Middle frontal gyrus (tissue), 1 donor: ENCODE measurements around the gene BOK.
"Not testable (repeated sequence)": the region's sequence is repeated elsewhere in the genome, so short reads cannot be mapped to it uniquely, and the experiment has no call there.

ENCODE experiments used
- DNase-seq: peaks from one replicate; pipeline ENCODE4 v3.0.0-alpha.2; 2015; ENCODE audit warnings: low spot score; ENCODE audit errors: extremely low spot score

BOK gene

DNA sequence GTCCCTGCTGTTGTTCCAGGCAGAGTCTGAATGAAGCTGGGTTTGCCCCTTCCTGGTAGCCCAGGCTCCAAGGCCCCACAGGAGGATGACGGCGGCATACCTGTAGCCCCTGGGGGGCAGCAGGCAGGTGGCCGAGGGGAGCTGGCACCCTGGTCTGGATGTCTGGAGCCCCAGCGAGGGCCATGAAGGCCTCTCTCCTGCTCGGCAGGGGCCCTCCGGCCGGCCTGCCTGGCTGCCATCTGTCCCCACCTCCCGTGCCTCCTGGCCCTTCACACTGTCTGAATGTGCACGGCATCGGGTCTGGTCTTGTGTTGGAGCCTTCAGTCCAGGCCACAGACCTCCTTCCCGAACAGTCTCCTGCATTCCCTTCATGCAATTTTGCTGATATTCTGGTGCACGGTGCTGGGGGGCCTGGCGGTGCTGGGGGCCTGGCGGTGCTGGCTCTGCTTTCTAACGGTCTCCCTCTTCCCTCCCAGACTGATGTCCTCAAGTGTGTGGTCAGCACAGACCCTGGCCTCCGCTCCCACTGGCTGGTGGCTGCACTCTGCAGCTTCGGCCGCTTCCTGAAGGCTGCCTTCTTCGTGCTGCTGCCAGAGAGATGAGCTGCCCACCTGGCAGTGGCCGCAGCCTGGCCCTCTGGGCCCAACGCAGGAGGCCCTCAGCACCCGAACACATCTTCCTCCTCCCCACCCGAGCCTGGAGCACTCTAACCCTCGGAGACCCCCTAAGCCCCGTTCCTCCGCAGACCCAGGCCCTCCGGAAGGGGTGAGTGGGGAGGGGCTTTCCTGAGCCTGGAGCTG, 13.5 kb downstream of the BOK start:
- DNase-seq: no peak

DNA sequence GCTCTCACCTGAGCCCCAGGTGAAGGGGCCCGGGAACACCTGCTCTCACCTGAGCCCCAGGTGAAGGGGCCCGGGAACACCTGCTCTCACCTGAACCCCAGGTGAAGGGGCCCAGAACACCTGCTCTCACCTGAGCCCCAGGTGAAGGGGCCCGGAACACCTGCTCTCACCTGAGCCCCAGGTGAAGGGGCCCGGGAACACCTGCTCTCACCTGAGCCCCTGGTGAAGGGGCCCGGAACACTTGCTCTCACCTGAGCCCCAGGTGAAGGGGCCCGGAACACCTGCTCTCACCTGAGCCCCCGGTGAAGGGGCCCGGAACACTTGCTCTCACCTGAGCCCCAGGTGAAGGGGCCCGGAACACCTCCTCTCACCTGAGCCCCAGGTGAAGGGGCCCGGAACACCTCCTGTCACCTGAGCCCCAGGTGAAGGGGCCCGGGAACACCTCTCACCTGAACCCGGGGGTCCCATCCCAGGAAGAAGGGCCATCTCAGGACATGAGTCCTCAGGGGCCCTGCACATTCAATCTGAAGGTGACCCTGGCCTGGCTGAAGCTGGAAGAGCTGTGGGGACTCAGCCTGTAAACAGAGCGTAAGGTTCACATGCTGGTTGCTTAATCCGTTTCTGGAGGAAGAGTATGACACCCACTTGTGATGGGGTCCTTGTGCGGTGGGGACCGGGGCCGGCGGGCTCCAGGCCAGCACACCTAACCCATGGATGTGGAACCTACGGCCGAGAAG, 14.5 kb downstream of the BOK start:
- not testable (repeated sequence) for DNase-seq

DNA sequence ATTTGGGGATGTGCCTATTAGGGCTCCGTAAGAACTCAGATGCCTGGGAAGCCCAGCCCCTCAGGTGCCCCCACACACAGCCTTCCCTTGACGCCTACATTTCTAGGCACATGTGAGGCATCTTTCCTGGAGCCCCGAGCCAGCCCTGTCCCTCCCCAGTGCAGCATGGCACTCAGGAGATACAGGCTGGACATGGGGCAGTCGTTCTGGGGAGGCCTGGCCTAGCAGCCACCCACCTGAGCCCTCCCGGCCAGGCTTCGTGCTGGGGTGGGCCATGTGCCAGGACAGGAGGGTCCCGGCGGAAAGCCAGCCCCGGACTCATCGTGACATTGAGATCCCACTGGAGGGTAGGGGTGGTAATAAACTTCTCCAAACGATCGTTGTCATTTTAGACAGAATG, 15.2 kb downstream of the BOK start:
- DNase-seq: no peak

- DNase-seq: no peak
Measured at GRCh38 chr2:241574911-241575623, 16.5 kb downstream of the BOK start.

DNA sequence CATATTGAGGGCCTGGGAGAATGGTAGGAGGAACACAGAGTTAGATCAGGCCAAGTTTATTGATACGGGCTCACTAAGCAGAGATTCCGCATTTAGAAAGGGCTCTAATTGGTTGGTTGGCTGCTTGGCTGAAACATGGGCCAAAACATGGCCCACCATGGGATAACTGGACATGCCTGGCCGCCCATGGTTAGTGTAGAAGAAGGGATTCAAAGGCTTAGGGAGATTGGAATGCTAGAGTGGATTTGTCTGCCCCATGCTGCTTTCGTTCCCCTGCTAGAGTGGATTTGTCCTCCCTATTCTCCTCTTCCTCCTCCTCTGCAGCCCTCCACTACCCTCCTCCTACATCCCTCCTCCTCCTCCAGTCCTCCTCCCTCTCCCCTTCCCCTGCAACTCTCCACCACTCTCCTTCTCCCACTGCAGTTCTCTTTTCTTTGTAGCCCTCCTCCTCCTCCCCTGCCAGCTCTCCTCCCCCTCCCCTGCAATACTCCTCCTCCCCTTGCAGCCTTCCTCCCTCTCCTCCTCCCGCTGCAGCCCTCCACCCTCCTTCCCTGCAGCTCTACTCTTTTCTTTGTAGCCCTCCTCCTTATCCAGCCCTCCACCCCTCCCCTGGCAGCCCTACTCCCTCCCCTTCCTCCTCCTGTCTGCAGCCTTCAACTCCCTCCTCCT, 17.2 kb downstream of the BOK start:
- no peak for DNase-seq

DNA sequence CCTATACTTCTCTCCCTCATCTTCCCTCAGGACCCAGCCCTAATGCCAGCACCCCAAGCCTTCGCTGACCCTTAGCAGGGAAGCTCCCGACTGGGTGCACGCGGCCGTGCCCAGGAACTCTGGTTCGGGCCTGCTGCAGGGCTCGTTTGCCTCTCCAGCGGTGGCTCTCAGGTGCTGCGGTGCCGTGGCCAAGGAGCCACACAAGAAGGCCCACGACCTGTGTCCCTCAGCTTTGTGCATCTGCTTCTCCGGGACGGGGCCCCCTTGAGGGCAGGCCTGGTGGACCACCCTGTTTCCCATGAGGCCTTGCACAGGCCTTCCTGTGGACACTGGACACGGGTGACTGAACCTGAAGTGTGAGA, 17.7 kb downstream of the BOK start:
- DNase-seq: no peak

DNA sequence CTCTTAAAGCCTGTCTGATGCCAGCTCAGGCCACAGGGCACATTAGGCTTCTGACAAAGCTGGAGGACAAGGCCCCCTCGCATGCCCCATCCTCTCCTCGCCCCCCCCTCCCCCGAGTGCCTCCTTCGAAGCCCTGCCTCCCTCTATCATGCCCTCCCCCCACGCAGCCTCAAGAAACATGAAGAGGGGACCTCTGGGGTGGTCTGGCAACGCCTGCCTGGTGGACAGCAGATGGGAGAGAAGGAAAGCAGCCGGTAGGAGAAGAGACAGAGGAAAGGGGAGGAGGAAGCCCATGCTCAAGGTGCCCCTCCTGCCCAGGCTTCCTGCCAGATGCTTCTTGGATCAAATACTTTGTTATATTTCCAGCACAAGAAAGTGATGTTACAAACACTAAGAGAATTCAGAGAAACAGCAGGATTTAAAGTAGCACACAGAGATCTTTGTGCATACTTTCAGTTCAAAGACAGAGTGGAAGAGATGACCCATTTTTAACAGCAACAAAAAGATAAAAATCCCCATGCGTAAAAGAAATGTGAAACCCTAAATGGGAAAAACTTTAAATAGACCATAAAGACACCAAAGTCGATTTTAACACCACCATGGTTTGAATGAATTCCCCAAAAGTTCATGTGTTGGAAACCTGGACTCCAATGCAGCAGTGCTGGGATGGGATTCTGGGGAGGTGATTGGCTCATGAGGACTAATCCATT, 19.0 kb downstream of the BOK start:
- no peak for DNase-seq

- DNase-seq: no peak
Measured at GRCh38 chr2:241579281-241579680, 20.7 kb downstream of the BOK start.

GRCh38 chr2:241582328-241582727, 23.8 kb downstream of the BOK start:
- no peak for DNase-seq

DNA sequence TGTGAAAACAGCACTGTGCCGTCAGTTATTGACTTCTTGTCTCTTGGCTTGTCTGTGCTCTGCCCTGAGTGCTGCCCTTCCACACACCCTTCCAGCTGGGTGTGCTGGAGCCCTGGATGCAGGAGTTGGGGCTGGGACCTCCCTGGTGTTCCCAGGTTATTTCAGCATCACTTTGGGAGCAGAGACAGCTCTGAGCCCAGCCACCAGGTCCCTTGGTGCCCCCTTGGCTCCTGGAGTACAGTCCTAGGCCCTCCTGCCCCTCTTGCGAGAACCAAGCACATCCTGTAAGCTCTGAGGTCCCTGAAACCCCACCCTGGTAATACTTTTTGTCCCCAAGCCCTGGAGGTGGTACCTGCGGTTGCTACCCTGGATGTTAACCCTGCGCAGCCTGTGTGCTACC, 24.3 kb downstream of the BOK start:
- DNase-seq: no peak

DNA sequence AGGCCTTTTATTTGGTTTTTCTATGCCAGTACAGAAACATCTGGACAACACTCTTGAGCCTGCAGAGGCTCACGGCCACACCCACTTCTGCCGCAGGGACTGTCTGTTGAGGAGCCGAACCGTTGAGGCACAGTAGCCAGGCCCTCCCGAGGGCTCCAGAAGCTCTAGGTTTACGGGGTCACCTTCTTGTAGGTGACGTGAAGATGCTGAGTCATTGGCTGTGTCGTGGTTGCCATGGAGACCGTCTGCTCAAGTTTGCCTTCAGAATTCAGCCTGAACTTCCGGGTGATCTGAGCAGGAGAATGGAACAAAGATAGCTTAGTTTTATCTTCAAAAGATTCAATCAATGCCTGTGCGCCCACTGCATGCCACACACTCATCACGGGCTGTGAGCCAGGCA, 25.9 kb downstream of the BOK start:
- DNase-seq: no peak

- no peak for DNase-seq
Measured at GRCh38 chr2:241586564-241587264, 28.2 kb downstream of the BOK start.

DNA sequence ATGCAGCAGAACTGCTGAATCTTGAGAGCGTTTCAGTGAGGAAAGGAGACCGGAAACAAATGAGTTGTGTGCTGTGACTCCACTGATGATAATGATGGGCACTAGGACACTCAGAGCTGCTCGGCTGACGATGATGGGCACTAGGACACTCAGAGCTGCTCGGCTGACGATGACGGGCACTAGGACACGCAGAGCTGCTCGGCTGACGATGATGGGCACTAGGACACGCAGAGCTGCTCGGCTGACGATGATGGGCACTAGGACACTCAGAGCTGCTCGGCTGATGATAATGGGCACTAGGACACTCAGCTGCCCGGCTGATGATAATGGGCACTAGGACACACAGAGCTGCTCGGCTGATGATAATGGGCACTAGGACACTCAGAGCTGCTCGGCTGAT, 31.3 kb downstream of the BOK start:
- not testable (repeated sequence) for DNase-seq

GRCh38 chr2:241590496-241591455, 32.2 kb downstream of the BOK start:
- DNase-seq: not testable (repeated sequence)

GRCh38 chr2:241592126-241592845, 33.7 kb downstream of the BOK start:
- no peak for DNase-seq

GRCh38 chr2:241593271-241593670, 34.7 kb downstream of the BOK start:
- DNase-seq: no peak

DNA sequence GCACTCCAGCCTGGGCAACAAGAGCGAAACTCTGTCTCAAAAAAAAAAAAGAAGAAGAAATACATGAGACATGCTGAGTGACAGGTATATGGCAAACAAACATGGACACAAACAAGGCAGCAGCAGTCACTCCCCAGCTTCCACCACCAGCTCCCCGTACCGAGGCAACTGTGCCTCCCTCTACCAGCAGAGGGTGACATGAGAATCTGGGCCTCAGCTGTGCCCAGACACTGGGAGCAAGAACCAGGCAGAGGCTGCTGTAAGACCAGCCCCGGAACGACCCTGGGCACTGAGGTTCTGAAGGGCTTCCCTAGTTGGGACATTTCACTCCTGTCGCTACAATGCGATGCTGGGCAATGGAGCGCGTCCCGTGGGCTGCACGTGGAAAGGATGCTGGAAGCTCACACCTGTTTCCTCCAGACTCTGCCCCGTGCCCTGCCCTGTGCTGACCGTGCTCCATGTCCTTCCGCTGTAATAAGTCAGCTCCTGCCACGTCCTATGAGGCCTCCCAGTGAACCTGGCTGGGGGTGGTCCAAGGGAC, 37.1 kb downstream of the BOK start:
- no peak for DNase-seq

DNA sequence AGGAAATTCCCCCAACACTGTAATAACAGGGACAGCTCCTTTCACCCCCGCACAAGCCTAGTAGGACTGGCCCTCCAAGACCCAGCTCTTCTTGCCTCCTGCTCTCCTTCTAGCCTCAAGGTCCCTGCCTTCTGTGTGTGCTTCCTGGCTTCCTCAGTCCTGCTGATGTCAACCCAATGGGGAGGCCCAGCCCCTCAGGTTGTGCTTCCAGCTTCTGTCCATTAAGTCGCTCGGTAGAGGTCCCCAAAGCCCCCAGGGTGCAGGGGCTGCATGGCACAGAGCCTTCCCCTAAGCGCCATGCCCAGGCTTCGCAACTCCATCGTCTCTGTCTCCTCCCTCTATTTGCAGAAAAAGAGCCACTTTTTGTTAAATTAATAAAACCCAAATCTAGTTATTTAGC, 39.0 kb downstream of the BOK start:
- DNase-seq: no peak
